HL-60/S4 (cell line): ENCODE results near the gene DTL.

Experiments
- in situ Hi-C: fragments of 300-500 bp; cut with MboI; formaldehyde crosslinking; loops from 2 replicates; pipeline ENCODE4 v1.14.3; 2022; ENCODE audit warnings: low sequenced_read_pairs

The DTL gene

DNA sequence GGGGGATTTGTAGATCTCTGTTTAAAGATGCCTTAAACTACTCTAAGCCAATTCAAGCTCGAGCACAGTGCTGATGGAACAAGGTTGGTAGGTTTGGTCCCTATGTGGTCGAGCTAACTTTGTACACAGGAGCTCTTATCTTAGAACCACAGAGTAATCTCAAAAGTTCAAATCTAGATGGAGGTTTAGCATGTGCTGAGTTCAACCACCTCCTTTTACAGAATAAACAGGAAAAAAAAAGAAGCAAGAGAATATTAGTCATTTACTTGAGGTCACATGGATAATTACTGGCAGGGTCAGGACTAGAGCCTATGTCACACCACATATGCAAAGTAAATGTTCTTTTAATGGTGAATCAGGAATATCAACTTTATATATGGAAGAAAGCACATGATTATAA is 86.2 kb downstream of the DTL start:
- in situ Hi-C loops = no loop called here

DNA sequence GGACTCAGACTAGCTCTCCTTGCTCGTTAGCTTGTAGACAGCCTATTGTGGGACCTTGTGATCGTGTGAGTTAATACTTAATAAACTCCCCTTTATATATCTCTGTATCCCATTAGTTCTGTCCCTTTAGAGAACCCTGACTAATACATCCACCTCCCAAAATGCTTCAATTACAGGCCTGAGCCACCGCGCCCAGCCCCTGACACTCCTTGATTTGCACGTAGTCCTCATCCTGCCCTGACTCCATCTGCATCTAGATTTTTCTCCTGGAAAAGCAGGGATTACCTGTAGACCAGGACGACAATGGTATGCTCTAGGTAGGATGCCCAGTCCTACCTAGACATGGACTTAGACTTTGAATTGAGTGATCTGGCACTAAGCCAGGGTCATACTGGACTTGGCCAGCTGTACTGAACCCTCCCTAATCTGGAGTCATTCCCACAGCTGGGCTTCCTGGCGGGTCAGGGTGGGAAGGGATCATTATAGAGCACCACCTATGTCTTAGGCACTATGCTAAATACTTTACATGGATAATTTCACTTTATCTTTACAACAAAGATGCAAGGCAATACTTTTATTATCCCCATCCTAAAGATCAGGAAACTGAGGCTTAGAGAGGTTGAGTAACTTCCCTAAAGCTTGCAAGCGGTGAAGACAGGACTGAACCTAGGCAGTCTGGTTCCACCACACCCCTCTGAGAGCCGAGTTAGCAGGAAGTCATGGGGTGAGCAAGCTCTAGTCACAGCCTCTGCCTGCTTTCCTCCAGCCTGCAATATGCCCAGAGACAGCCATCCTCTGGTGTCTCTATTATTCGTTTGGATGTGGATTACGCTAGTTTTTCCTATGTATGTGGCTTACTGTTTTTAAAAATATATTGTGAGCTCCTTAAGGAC is 89.4 kb downstream of the DTL start:
- in situ Hi-C loops = no loop called here

- in situ Hi-C loops = no loop called here
Observed at GRCh38 chr1:212125654-212126053, 90.1 kb downstream of the DTL start.

GRCh38 chr1:212127221-212127620 is 91.7 kb downstream of the DTL start:
- in situ Hi-C loops = no loop called here

DNA sequence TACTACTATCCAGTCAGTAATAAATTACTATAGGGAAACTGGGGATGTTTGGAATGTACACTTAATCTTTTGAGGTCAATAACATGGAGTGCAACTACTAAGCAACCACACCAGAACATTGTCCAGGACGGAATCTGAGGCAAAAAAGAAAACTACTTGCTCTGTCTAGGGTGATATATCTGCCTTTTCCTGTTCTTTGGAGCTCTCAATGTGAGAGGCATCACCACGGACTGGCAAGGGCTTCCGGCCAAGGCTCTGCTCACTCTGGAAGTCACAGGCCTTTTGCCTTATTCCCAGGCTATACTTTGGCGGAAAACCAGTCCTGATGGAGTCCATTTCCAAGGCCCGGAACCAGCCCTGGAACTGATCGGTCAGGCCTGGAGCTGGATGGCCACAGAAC is 94.2 kb downstream of the DTL start:
- in situ Hi-C loops = no loop called here

DNA sequence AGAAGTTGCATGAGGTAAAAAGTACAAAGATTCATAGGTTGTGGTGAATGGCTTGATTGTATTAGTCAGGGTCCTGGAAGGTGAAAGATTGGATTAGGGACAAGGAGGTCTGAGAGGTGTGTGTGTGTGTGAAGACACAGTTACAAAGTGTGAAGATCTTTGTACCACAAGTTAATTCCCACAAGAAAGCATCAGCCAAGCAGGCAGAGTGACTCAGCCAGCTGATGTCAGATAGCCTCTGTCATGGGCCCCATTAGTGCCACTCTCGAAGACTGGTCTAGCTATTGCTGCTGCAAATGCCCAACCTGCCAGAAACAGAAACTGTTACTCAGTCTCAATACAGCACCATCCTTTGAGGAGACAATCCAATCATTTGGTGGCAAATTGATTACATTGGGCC is 96.5 kb downstream of the DTL start:
- in situ Hi-C loops = no loop called here

DNA sequence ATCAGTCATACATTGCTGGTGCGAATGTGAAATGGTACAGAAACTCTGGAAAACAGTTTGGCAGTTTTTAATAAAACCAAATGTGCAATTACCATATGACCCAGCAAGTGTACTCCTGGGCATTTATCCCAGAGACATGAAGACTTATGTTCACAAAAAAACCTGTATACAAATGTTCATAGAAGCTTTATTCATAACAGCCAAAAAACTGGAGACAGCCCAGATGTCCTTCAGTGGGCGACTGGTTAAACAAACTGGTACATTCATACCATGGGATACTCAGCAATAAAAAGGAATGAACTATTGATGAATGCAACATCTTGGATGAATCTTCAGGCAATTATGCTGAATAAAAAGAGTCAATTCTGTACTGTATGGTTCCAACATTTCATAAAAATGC is 97.8 kb downstream of the DTL start:
- in situ Hi-C loops = no loop called here

GRCh38 chr1:212135166-212135565 is 99.6 kb downstream of the DTL start:
- in situ Hi-C loops = no loop called here

DNA sequence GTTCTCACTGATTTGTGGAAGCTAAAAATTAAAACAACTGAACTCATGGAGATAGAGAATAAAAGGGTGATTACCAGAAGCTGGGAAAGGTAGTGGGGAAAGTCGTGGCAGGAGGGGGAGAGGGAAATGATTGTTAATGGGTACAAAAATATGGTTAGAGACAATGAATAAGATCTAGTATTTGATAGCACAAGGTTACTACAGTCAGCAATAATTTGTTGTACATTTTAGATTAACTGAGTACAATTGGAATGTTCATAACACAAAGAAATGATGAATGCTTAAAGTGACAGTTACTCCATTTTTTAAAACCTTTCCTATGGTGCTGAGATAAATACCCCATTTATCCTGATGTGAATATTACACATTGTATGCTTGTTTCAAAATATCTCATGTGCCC is 102.3 kb downstream of the DTL start:
- in situ Hi-C loops = no loop called here

DNA sequence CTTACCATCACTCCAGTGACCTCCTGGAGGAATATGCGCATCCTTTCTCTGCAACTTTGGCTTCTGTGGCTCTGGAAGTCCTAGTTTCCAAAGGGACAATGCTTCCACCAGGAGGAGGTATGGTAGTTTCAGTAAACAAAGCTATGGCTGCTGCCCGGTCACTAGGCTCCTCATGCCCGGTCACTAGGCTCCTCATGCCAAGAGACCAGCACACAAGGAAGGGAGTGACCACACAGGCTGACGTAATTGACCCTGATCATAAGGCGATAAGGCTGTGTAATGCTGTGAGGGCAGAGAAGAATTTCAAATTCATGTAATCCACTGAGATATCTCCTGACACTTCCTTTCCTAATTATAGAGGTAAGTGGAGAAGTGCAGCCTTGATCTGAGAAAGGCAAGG is 102.9 kb downstream of the DTL start:
- in situ Hi-C loops = no loop called here

- in situ Hi-C loops = no loop called here
Observed at GRCh38 chr1:212139526-212140135, 104.1 kb downstream of the DTL start.

DNA sequence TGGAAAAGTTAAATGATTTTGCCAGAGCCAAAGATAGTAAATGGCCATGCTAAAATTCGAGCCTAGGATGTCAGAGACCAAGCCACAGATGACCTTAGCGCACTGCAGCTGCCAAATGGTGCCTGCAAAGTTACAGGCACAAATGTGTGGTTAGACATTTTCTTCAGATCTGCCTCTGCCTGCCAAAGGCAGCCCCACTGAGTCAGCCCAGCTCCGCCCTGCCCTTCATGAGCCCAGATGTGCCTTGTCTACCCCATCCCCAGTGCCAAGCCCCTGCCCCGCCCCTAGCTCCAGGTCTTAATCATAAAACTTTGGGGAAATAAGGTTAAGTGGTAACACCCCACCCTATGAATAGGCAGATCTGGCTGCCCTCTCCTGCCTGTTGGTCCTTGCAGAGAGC is 105.9 kb downstream of the DTL start:
- in situ Hi-C loops = no loop called here

- in situ Hi-C loops = no loop called here
Observed at GRCh38 chr1:212142883-212143530, 107.5 kb downstream of the DTL start.

- in situ Hi-C loops = no loop called here
Observed at GRCh38 chr1:212147581-212148033, 112.1 kb downstream of the DTL start.

- in situ Hi-C loops = no loop called here
Observed at GRCh38 chr1:212149566-212149965, 114.0 kb downstream of the DTL start.

DNA sequence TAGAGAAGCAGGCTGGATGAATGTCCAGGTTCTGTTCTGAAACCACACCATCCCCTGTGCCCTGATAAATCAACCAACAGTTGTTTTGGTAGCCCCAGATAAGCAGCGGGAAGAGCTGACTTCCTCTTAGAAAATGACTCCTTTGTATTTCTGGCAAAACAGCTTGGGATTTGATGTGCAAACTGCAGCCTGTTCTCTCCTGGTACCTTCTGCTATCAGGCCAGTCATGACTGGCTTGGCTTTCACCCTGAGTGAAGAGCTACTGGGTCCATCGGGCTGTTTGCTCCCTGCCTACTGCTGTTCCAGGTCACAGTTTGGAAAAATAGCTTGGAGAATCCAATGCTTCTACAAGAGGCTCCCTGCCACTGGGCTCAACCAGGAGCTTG is 116.8 kb downstream of the DTL start:
- in situ Hi-C loops = no loop called here

DNA sequence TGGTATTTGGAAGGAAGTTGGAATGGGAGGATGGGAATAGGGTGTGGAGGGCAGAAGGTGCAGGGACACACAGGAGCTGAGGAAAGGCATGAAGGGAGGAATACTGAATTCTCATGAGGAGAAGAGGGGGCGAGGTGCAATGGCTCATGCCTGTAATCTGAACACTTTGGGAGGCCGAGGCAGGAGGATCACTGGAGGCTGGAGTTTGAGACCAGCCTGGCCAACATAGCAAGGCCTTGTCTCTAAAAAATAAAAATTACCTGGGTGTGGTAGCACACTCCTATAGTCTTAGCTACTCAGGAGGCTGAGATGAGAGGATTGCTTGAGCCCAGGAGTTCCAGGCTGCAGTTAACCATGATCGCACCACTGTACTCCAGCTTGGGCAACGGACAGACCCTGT is 117.3 kb downstream of the DTL start:
- in situ Hi-C loops = no loop called here

- in situ Hi-C loops = no loop called here
Observed at GRCh38 chr1:212153635-212154034, 118.1 kb downstream of the DTL start.
